Endodermal cell (in vitro differentiated cells): Measurements from ENCODE around the gene GKN2. TPM values are rescaled to one million over a fixed set of nuclear protein-coding genes. Genes with fewer than 3 reads are reported as not detected.

Source experiments
- DNase-seq: peaks from one replicate; pipeline ENCODE4 v3.0.0-alpha.2; 2017
- H3K27ac ChIP-seq: 2 replicates; pipeline ENCODE4 v1.5.1; 2013; ENCODE audit warnings: mild to moderate bottlenecking, low read depth, low read length, moderate library complexity
- H3K27me3 ChIP-seq: 2 replicates; pipeline ENCODE4 v1.6.1; 2013; ENCODE audit warnings: mild to moderate bottlenecking, low read length, moderate library complexity; ENCODE audit not compliant: insufficient read depth, control insufficient read depth, poor library complexity, severe bottlenecking
- H3K36me3 ChIP-seq: 2 replicates; pipeline ENCODE4 v1.7.0; 2013; ENCODE audit warnings: mild to moderate bottlenecking, low read length, moderate library complexity; ENCODE audit not compliant: control insufficient read depth, insufficient read depth
- H3K4me1 ChIP-seq: one replicate; pipeline ENCODE4 v1.7.0; 2013; ENCODE audit warnings: low read length; ENCODE audit not compliant: control insufficient read depth, insufficient read depth
- H3K4me3 ChIP-seq: 2 replicates; pipeline ENCODE4 v1.5.1; 2013; ENCODE audit warnings: mild to moderate bottlenecking, low read length, moderate library complexity
- H3K9ac ChIP-seq: 2 replicates; pipeline ENCODE4 v1.6.1; 2013; ENCODE audit warnings: mild to moderate bottlenecking, low read length, moderate library complexity; ENCODE audit not compliant: poor library complexity, severe bottlenecking; ENCODE audit errors: extremely low read depth
- H3K9me3 ChIP-seq: 2 replicates; pipeline ENCODE4 v1.6.1; 2013; ENCODE audit warnings: mild to moderate bottlenecking, low read length, moderate library complexity; ENCODE audit not compliant: control insufficient read depth
- H3K27ac Mint-ChIP-seq: 2 replicates; pipeline ENCODE4 v1.8.0; 2020; ENCODE audit warnings: mixed read lengths
- H3K27me3 Mint-ChIP-seq: 2 replicates; pipeline ENCODE4 v1.8.0; 2021; ENCODE audit warnings: mild to moderate bottlenecking, mixed read lengths; ENCODE audit not compliant: insufficient read depth
- H3K36me3 Mint-ChIP-seq: 2 replicates; pipeline ENCODE4 v1.8.0; 2020; ENCODE audit warnings: low read depth, mixed read lengths
- H3K4me1 Mint-ChIP-seq: 2 replicates; pipeline ENCODE4 v1.8.0; 2020; ENCODE audit warnings: mixed read lengths
- H3K4me3 Mint-ChIP-seq: 2 replicates; pipeline ENCODE4 v1.8.0; 2020; ENCODE audit warnings: mild to moderate bottlenecking, moderate library complexity, mixed read lengths
- H3K9me3 Mint-ChIP-seq: 2 replicates; pipeline ENCODE4 v1.8.0; 2020; ENCODE audit warnings: mild to moderate bottlenecking, mixed read lengths
- CTCF ChIP-seq: fragments of 200-600 bp; sonication (generic); conservative IDR thresholded peaks from 2 replicates; pipeline ENCODE4 v1.5.0; 2021; ENCODE audit warnings: antibody characterized with exemption, mild to moderate bottlenecking
- WGBS, 2 experiments: methylation state at CpG; one replicate each; pipeline versions ENCODE4 v1.1.5 to v1.1.7; 2013; ENCODE audit warnings: missing lambda C conversion rate in 2 of 2, mixed read lengths in 1 of 2; ENCODE audit not compliant: insufficient coverage in 1 of 2, insufficient read length in 1 of 2; 5-methylcytosine and 5-hydroxymethylcytosine counted together
- total RNA-seq, 2 donors: library from RNA; stranded (reverse); fragmentation: NEBNext Ultra II Directional in 1 of 2; extraction: Animal tissue kit (Norgen Biotek cat#: 25700) in 1 of 2; gene quantifications; 2 replicates in 1 of 2; 3 replicates in 1 of 2; pipeline ENCODE4 v1.2.1, GENCODE V29; 2021

The GKN2 gene
- total RNA-seq, 2 donors from 2014 or later, result not detected

GRCh38 chr2:68974251-68974650 is 21.6 kb upstream of the GKN2 start, which contains the start of gene GKN1:
Gene GKN1 (plus strand): TSS chr2:68974636. CDS start chr2:68974678, 42 bp downstream.
- no peaks in the 10 kb centered on the region for H3K36me3 Mint-ChIP-seq
- WGBS, 2 experiments, result 55 to 60% methylated on average over 1 to 3 of the region's 3 CpGs
- peaks cover 10% of the 10 kb centered on the region for H3K4me1 Mint-ChIP-seq
- H3K27ac Mint-ChIP-seq, result no peak within 1 kb of the TSS
- Histone ChIP-seq H3K4me1 (no peaks in the 10 kb centered on the region), H3K4me3 (no peak within 1 kb of the TSS), H3K27ac (no peak within 1 kb of the TSS), H3K27me3 (no peaks in the 10 kb centered on the region), H3K9me3 (no peaks in the 10 kb centered on the region), H3K36me3 (no peaks in the 10 kb centered on the region), H3K9ac (no peak within 1 kb of the TSS)
- no peaks in the 10 kb centered on the region for H3K9me3 Mint-ChIP-seq
- no peak within 1 kb of the TSS for H3K4me3 Mint-ChIP-seq
- no peak for DNase-seq
- TF ChIP-seq CTCF, result no peak
- no peaks in the 10 kb centered on the region for H3K27me3 Mint-ChIP-seq

- no peak for DNase-seq
- Histone ChIP-seq H3K4me3 (no peak overlapping the region), H3K9ac (no peak overlapping the region), H3K36me3 (no peaks in the 10 kb centered on the region), H3K9me3 (no peaks in the 10 kb centered on the region), H3K27me3 (no peaks in the 10 kb centered on the region), H3K27ac (no peak overlapping the region), H3K4me1 (no peaks in the 10 kb centered on the region)
- Mint-ChIP-seq H3K4me3 (no peak overlapping the region), H3K27ac (no peak overlapping the region), H3K36me3 (no peaks in the 10 kb centered on the region), H3K4me1 (no peaks in the 10 kb centered on the region), H3K27me3 (no peaks in the 10 kb centered on the region), H3K9me3 (no peaks in the 10 kb centered on the region)
- no peak for TF ChIP-seq CTCF
- WGBS, 2 experiments, result 90 to 93% methylated on average over 2 to 5 of the region's 5 CpGs
Observed at GRCh38 chr2:68971591-68972231, 19.0 kb upstream of the GKN2 start.

GRCh38 chr2:68970566-68971265 is 18.0 kb upstream of the GKN2 start:
- Histone ChIP-seq H3K4me1 (no peaks in the 10 kb centered on the region), H3K9me3 (no peaks in the 10 kb centered on the region), H3K9ac (no peak overlapping the region), H3K27me3 (peaks cover 5% of the 10 kb centered on the region), H3K4me3 (no peak overlapping the region), H3K36me3 (no peaks in the 10 kb centered on the region), H3K27ac (no peak overlapping the region)
- no peaks in the 10 kb centered on the region for H3K4me1 Mint-ChIP-seq
- WGBS, 2 experiments, result 91 to 94% methylated on average over 6 to 7 of the region's 8 CpGs
- no peak for TF ChIP-seq CTCF
- DNase-seq, result no peak
- no peaks in the 10 kb centered on the region for H3K9me3 Mint-ChIP-seq
- no peaks in the 10 kb centered on the region for H3K36me3 Mint-ChIP-seq
- H3K4me3 Mint-ChIP-seq, result no peak overlapping the region
- H3K27ac Mint-ChIP-seq, result no peak overlapping the region
- H3K27me3 Mint-ChIP-seq, result no peaks in the 10 kb centered on the region
